B cell (primary cell): ENCODE data around the gene TPP1. TPM values are rescaled to one million over a fixed set of nuclear protein-coding genes. Genes with fewer than 3 reads are reported as not detected.

Source experiments
- ATAC-seq: fragments of 200-7000 bp; cut with Tn5 transposase; one replicate; pipeline ENCODE4 v1.10.0; 2021; ENCODE audit warnings: low read depth, mild to moderate bottlenecking, moderate number of reproducible peaks, moderate library complexity
- CTCF ChIA-PET: fragments of 350-600 bp; sonication (Branson Sonifier 250); formaldehyde crosslinking; loops from one replicate; lab custom pipeline; 2021; ENCODE audit warnings: antibody characterized with exemption, inconsistent platforms; lab: Charles Lee
- POLR2A ChIA-PET: fragments of 350-600 bp; sonication (Branson Sonifier 250); formaldehyde crosslinking; loops from one replicate; lab custom pipeline; 2021; ENCODE audit warnings: antibody characterized with exemption; lab: Charles Lee
- DNase-seq: peaks from one replicate; pipeline ENCODE4 v3.0.0; 2013
- H2AFZ ChIP-seq: 2 replicates; pipeline ENCODE4 v1.6.1; 2012; ENCODE audit warnings: mild to moderate bottlenecking, low read depth, low read length; ENCODE audit not compliant: insufficient read depth, poor library complexity, severe bottlenecking
- H3K27ac ChIP-seq, 2 donors: 1 replicate in 1 of 2; 2 replicates in 1 of 2; pipeline ENCODE4 v1.5.1; 2012 to 2013; ENCODE audit warnings: low read length in 2 of 2, mild to moderate bottlenecking in 2 of 2, moderate library complexity in 1 of 2
- H3K27me3 ChIP-seq, 4 experiments: fragments of 200-600 bp in 1 of 4; sonication (generic) in 1 of 4; replicated peaks in 1 of 4; 1 replicate in 2 of 4; 2 replicates in 2 of 4; pipeline versions ENCODE4 v1.6.1 to v1.7.0; 2013 to 2016; ENCODE audit warnings: low read length in 3 of 4, mild to moderate bottlenecking in 2 of 4, mixed read lengths in 1 of 4, moderate library complexity in 1 of 4; ENCODE audit not compliant: insufficient read depth in 4 of 4, control insufficient read depth in 3 of 4; ENCODE audit errors: control extremely low read depth in 1 of 4
- H3K36me3 ChIP-seq, 2 experiments: replicated peaks in 1 of 2; 1 replicate in 1 of 2; 2 replicates in 1 of 2; pipeline versions ENCODE4 v1.6.1 to v1.7.1; 2013; ENCODE audit warnings: low read length in 1 of 2; ENCODE audit not compliant: insufficient read depth in 2 of 2, control insufficient read depth in 1 of 2; ENCODE audit errors: control extremely low read depth in 1 of 2, extremely low read depth in 1 of 2
- H3K4me1 ChIP-seq, 2 donors: fragments of 200-600 bp in 1 of 2; sonication (generic) in 1 of 2; 1 replicate in 1 of 2; 2 replicates in 1 of 2; pipeline versions ENCODE4 v1.5.1 to v1.6.1; 2013 to 2017; ENCODE audit warnings: low read length in 2 of 2; ENCODE audit not compliant: control insufficient read depth in 2 of 2, insufficient read depth in 2 of 2
- H3K4me2 ChIP-seq: replicated peaks from 2 replicates; pipeline ENCODE3; 2012; ENCODE audit warnings: mild to moderate bottlenecking, low read depth, low read length; ENCODE audit not compliant: poor library complexity, severe bottlenecking
- H3K4me3 ChIP-seq, 5 experiments: fragments of 200-600 bp in 1 of 5; sonication (generic) in 1 of 5; 1 replicate in 3 of 5; 2 replicates in 2 of 5; pipeline versions ENCODE4 v1.5.1 to v1.7.0; 2011 to 2016; ENCODE audit warnings: low read length in 4 of 5, mild to moderate bottlenecking in 4 of 5, low read depth in 2 of 5, control low read depth in 1 of 5, moderate library complexity in 1 of 5; ENCODE audit not compliant: insufficient read depth in 1 of 5; ENCODE audit errors: control extremely low read depth in 1 of 5, extremely low read depth in 1 of 5
- H3K79me2 ChIP-seq: fragments of 200-600 bp; sonication (generic); one replicate; pipeline ENCODE4 v1.6.0; 2016; ENCODE audit warnings: low read length; ENCODE audit not compliant: control insufficient read depth, insufficient read depth
- H3K9ac ChIP-seq: fragments of 200-600 bp; sonication (generic); 2 replicates; pipeline ENCODE4 v1.6.1; 2017; ENCODE audit warnings: mild to moderate bottlenecking, low read length, moderate library complexity
- H3K9me3 ChIP-seq, 3 donors: one replicate each; pipeline versions ENCODE4 v1.6.1 to v1.7.1; 2013; ENCODE audit warnings: low read length in 2 of 3; ENCODE audit not compliant: control insufficient read depth in 2 of 3, insufficient read depth in 1 of 3; ENCODE audit errors: control extremely low read depth in 1 of 3
- H4K20me1 ChIP-seq: 2 replicates; pipeline ENCODE4 v1.6.0; 2012; ENCODE audit warnings: mild to moderate bottlenecking, low read length; ENCODE audit not compliant: insufficient read depth, control insufficient read depth, poor library complexity, severe bottlenecking
- H3K27ac Mint-ChIP-seq: one replicate; pipeline ENCODE4 v1.8.0; 2021; ENCODE audit warnings: mixed read lengths
- H3K27me3 Mint-ChIP-seq: one replicate; pipeline ENCODE4 v1.8.0; 2021; ENCODE audit warnings: mixed read lengths
- H3K4me1 Mint-ChIP-seq: one replicate; pipeline ENCODE4 v1.8.0; 2021; ENCODE audit warnings: mixed read lengths
- H3K4me3 Mint-ChIP-seq: one replicate; pipeline ENCODE4 v1.8.0; 2021; ENCODE audit warnings: mixed read lengths
- H3K9me3 Mint-ChIP-seq: one replicate; pipeline ENCODE4 v1.8.0; 2022; ENCODE audit warnings: mixed read lengths; ENCODE audit not compliant: insufficient read depth
- CTCF ChIP-seq: fragments of 200-600 bp; IDR thresholded peaks from one replicate; pipeline ENCODE4 v1.8.0; 2022; ENCODE audit warnings: antibody characterized with exemption, mild to moderate bottlenecking
- EZH2 ChIP-seq: IDR thresholded peaks from 2 replicates; pipeline ENCODE4 v1.6.1; 2012; ENCODE audit warnings: borderline replicate concordance, low read depth, mild to moderate bottlenecking, moderate library complexity, low read length; ENCODE audit not compliant: insufficient read depth, poor library complexity, severe bottlenecking
- WGBS: methylation state at CpG from one replicate; pipeline ENCODE4 v1.1.5; 2013; ENCODE audit warnings: missing lambda C conversion rate; ENCODE audit not compliant: insufficient coverage; 5-methylcytosine and 5-hydroxymethylcytosine counted together
- intact Hi-C: fragments of 100-400 bp; cut with micrococcal nuclease; formaldehyde crosslinking; loops from one replicate; pipeline ENCODE4 v1.10.0; 2022
- polyA plus RNA-seq: library from polyadenylated mRNA; depleted of rRNA; stranded (reverse); fragments of >200 nt; gene quantifications from 2 replicates; pipeline ENCODE4 v1.2.3, GENCODE V29; 2012
- total RNA-seq, 2 donors: library from RNA; stranded (reverse); fragments of 120-200 nt in 1 of 2; gene quantifications; 1 replicate in 1 of 2; 2 replicates in 1 of 2; pipeline versions ENCODE4 v1.2.3 to v1.2.4, GENCODE V29; 2013 to 2022

TPP1 gene
- total and polyA plus RNA-seq, 2 donors (not counting 1 experiment from before 2014, with no cell fraction given) = 133 to 191 TPM

GRCh38 chr11:6623391-6624363 lies 4.5 kb upstream of the TPP1 start:
- Mint-ChIP-seq H3K9me3 (no peaks in the 10 kb centered on the region), H3K4me3 (no peak overlapping the region), H3K27me3 (no peaks in the 10 kb centered on the region), H3K4me1 (peaks cover 20% of the 10 kb centered on the region), H3K27ac (no peak overlapping the region)
- Histone ChIP-seq H3K36me3 (no peaks in the 10 kb centered on the region), H3K27ac (no peak overlapping the region), H3K79me2 (peaks cover 6% of the 10 kb centered on the region), H2AFZ (no peak overlapping the region), H3K9ac (no peak overlapping the region), H3K4me2 (no peak overlapping the region), H4K20me1 (no peaks in the 10 kb centered on the region), H3K27me3 (no peaks in the 10 kb centered on the region), H3K4me3 (no peak overlapping the region), H3K9me3 (no peaks in the 10 kb centered on the region), H3K4me1 (peaks cover 22 to 24% of the 10 kb centered on the region in 2 donors)
- intact Hi-C loops = no loop called here
- ATAC-seq (no peak), DNase-seq (no peak)
- WGBS = 95% methylated on average over 31 of the region's 31 CpGs
- ChIA-PET CTCF (interaction anchor here (1.1 kb wide), 2 partner anchors 44 to 132 kb away, joined by 3 to 4 read pairs; no protein-coding TSS in a partner anchor), POLR2A (no interaction called here)
- TF ChIP-seq CTCF = no peak
- no peak for TF ChIP-seq EZH2
